Measurements from ENCODE around the gene HAUS8.

HAUS8 gene

DNA sequence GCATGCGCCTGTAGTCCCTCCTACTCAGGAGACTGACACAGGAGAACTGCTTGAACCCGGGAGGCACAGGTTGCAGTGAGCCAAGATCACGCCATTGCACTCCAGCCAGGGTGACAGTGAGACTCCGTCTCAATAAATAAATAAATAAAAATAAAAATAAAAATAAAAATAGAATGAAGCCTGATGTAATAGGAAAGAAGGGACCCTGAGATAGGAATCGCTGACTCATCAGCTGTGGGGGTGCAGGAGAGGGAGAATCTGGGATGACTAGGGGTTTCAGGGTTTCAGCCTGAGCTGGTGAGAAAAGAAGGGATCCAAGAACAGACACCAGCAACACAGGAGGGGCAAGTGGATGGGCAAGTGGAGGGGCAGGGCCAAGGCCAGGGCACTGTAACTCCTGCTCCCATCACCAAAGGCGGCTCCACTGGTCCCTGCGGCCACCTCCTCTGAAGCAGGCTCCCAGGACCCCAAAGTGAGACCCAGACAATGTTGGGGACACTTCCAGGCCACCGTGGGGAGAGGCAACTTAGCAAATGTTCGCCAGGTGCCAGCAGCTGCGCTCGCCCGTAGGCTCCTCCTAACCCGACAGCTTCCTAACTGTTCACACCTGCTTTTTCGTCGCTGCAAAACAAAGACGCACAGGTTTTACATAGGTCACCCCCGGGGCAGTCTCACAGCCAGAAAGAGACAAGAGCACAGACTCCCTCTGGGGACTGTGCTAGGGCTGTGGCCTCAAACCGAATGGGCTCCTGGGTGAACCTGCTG, 1.2 kb downstream of the HAUS8 start:
- no peak for DNase-seq

DNA sequence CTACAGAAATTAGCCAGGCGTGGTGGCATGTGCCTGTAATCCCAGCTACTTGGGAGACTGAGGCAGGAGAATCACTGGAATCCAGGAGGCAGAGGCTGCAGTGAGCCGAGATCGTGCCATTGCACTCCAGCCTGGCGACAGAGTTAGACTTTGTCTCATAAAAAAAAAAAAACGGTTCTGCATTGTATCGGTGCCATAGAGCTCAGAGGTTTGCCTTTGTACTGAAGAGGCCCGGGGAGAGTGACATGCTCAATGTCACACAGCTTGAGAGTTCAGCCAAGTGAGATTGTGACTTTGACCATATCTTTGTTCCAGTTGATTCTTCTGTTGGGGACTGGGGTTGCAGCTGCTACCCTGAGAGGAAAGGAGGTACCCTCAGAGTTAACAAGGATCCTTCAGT, 4.3 kb downstream of the HAUS8 start:
- no peak for DNase-seq

DNA sequence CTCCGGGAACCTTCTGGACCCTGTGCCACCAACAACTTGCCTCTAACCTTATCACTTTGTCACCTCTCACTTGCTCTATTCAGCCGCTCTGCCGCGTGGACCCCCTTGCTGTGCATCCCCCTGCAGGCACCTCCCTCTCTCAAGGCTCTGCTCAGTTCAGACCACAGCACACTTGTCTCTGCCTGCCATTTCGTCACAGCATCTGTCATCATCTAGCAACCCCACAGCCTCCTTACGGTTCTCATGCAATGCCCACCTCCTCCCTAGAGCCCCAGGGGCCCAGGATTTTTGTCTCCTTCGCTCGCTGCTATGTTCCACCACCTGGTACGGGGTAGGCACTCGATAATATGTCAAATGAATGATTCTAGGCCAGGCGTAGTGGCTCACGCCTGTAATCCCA, 4.8 kb downstream of the HAUS8 start:
- DNase-seq, result no peak

DNA sequence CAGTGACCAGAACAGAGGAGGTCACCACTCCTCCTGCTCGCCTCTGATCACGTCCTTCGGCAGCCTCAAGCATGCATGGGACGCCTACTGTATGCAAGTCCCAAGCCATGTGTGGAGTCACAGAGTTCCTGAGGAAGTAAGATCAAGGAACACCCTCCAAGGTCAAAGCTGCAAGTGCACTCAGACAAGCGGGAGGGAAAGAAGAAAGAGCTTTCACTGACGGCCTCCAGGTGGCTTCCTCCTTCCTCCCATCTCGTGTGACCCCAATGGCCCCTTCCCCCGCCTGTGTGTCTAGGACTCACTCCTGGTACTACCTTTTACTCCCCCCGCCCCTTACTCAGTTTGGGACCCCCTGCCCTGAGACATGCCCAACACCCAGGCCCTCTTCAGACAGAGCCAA, 6.1 kb downstream of the HAUS8 start:
- DNase-seq, result no peak

DNA sequence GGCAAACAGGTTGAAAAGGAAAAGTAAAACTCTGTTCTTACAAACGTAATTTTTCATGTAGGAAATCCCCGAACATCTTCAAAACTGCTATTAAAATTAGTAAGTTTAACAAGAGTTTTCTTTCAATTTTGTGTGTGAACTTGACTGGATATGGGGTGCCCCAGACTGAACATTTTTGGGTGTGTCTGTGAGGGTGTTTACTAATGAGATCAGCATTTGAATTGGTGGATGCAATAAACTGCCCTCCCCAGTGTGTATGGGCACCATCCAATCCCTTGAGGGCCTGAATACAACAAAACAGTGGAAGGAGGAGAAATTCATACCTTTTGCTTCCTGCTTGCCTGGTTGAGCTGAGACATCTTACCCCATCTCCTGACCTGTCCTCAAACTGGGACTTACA, 11.8 kb downstream of the HAUS8 start:
- no peak for DNase-seq

DNA sequence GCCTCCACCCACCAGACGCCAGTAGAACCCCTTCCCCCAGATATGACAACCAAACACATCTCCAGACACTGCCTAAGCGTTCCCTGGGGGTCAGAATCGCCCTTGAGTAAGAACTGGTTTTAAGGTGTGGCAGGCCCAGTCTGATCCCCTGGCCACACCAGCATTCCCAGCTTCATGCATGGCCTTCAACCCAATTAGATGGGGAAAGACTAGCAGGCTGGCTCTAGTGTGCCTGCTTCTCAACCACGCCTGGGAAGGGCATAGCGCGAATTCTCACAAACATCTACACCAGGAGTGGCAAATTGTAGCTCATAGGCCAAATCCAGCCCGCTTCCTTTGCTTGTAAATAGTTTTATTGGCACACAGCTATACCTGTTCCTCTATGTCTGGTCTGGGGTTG, 13.6 kb downstream of the HAUS8 start:
- DNase-seq, result no peak

DNA sequence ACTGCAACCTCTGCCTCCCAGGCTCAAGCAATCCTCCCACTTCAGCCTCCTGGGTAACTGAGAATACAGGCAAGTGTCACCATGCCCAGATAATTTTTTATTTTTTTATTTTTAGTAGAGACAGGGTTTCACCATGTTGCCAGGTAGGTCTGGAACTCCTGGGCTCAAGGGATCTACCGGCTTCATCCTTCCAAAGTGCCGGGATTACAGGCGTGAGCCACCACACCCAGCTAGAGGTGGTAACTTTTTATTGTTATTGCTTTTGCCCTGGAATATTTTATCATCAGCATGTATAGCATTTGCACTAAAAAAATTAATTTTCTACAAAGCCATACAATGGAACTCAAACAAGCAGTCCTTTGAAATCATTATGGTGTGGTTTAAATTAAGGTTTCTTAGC, 14.0 kb downstream of the HAUS8 start:
- no peak for DNase-seq

DNA sequence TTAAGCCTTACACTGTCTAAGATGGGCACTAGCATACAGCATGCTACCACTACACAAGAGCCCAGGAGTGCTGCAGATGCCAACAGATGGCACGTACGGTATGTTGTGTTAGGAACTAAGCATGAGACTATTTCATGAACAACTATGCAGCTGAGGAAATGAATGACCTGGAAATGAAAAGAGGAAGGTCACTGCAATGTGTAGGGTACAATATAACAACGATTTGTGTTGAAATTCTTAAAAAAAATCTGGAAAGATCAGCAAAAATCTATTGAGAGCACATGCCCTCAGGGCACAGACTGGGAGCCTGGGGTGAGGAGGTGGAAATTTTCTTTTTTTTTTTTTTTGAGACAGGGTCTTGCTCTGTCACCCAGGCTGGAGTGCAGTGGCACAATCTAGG, 14.4 kb downstream of the HAUS8 start:
- DNase-seq, result no peak

DNA sequence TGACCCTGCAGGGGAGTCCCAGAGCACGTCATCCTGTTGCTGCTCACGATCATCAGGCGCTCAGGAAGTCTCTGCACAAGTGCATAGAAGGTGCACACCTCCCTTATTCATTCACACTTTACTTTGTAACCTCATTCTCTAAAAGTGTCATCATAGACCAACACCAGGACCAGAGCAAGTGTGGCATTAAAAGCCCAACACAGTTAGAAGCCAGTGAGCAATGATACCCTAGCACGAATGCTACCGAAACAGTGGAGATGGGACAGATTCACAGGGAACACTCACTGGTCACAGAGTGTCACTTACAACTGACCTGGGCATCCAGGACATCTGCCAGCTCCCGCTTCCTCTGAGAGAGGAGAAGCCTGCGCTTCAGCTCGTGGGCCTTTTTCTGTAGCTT, 17.0 kb downstream of the HAUS8 start:
- DNase-seq, result no peak

DNA sequence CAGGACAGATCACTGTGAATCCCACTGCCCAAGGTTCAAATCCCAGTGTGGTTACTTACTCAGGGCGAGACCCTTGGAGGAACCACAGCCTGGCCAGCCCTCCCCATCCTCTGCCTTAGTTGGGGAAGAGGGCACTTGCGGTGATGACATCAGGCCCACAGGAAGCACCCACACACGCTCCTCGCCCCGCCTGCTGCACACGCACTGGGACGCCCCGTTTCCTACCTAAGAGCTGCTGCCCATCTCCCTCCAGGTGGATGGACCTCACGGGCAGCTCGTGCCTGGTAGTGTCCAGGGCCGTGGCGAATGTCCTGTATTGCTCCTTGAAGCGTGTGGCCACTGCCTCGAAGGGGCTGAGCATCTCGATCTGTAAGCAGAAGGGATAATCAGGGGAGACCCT, 19.6 kb downstream of the HAUS8 start:
- DNase-seq, result no peak

DNA sequence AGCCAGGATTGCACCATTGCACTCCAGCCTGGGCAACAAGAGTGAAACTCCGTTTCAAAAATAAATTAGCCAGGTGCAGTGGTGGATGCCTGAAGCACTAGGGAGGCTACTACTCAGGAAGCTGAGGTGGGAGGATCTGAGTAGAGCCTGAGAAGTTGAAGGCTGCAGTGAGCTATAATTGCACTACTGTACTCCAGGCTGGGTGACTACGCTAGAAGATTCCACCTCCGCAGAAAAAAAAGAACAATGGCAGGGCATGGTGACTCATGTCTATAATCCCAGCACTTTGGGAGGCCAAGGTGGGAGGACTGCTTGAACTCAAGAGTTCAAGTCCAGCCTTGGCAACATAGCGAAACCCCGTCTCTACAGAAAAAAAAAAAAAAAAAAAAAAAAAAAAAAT, 20.5 kb downstream of the HAUS8 start:
- DNase-seq, result no peak

DNA sequence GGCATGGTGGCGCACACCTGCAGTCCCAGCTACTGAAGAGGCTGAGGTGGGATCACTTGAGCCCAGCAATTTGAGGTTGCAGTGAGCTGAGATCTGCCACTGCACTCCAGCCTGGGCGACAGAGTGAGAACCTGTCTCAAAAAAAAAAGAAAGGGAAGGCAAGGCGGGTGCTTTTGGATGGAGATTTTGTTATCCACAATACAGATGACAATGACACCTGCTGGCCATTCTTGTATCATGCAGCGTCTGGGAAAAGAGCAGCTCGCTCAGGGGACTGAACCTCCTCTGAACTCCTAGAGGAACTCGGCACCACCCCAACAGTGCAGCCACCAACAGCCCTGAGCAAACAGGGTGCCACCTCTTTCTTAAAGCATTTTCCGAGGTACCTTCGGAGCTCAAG, 22.8 kb downstream of the HAUS8 start:
- no peak for DNase-seq

DNA sequence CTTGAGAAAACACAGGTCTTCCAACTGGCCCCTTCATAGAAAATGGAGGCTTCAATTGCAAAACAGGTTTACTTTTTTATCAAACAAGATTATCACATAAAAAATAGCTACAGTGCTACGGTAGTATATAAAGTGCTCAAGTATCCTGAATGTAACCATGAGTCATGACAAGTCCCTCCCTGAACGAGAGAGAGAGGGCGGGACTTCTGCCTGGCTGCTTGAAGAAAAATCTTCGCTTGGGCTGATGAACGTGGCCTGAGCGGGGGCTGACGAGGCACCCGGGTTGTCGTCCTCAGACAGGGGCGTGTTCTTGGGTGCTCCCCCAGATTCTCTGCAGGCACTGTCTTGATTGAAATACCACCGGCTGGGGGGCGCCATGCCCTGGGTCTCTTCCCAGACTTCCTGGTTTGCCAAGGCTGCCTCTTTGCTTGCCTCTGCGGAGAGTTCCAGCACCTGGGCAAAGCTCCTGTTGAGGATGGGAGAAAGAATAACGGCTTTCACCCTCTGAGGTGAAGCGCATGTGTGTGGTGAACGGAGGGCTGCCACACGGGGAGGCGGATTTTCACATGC, 25.5 kb downstream of the HAUS8 start:
- DNase-seq, result no peak

DNA sequence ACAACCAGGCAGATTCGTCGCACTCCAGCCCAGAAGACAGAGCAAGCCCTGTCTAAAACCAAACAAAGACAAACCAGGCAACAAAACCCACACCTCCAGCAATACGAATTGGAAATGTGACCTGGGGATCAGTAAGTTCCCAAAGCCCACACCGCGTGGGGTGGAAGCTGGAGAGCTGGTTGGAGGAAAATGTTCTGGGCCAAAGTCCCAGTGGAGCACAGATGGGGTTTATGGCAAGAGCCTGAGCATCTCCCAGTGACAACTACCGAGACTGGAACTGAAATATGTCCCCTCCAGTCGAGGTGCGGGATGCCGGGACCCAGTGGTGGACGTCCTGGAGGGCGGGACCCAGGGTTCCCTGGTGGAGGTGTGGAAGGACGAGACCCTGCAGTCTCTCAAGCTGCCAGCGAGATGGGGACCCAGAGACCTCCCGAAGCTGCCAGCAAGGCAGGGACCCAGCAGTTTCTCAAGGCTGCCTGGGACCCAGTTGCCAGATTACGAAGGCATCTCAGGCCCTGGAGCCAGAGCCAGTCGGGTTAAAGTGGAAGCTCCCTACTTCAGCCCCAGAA, 26.3 kb downstream of the HAUS8 start:
- no peak for DNase-seq

DNA sequence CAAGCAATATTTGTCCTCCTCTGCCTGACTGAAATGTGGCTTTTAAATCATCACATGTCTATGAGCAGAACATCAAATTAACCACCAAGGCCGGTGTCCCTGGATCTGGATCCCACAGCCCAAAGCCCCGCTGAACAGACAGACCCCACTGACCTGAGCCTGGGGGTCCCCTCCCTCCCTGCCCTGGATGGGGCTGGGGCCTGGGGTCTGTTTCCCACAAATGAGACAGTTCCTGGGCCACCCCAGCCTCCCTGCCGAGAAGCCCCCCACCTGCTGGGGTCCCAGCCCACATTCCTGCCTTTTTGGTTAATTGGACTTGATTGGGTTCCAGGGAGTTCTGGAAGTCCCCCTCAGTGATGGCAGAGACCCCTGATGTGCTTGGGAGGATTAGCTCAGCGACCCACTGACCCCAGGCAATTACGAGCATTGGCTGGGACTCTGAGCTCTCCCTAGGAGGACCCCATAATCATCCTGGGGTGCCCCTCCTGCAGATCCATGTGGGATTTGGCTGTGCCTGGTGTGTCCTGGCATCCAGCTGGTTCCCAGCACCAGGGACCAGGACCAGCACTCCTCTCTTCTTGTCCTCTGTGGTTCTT, 29.2 kb downstream of the HAUS8 start:
- no peak for DNase-seq

DNA sequence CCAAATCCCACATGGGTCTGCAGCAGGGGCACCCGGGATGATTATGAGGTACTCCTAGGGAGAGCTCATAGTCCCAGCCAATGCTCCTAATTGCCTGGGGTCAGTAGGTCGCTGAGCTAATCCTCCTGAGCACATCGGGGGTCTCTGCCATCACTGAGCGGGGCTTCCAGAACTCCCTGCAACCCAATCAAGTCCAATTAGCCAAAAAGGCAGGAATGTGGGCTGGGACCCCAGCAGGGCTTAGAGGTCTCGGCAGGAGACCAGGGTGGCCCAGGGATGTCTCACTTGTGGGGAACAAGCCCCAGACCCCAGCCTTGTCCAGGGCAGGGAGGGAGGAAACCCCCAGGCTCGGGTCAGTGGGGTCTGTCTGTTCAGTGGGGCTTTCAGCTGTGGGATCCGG, 31.5 kb downstream of the HAUS8 start:
- DNase-seq, result no peak

DNA sequence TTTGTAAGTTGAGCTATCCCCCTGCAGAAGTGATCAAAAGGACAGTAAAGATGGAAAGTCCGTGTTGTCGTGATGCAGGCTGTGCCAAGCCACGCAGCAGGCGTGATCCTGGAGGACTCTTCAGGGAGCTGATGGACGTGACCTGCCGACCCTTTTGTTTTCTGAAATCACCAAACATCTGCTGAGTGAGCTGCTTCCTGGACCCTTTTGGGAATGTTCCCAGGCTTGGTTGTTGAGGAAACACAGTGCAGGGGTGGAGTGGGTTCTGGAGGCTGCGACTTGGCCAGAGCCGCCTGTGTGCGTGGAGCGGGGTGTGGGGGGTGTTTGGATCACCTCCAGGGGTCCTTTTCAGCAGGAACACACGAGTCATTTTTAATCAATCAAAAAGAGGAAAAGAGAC, 33.3 kb downstream of the HAUS8 start:
- DNase-seq, result no peak

DNA sequence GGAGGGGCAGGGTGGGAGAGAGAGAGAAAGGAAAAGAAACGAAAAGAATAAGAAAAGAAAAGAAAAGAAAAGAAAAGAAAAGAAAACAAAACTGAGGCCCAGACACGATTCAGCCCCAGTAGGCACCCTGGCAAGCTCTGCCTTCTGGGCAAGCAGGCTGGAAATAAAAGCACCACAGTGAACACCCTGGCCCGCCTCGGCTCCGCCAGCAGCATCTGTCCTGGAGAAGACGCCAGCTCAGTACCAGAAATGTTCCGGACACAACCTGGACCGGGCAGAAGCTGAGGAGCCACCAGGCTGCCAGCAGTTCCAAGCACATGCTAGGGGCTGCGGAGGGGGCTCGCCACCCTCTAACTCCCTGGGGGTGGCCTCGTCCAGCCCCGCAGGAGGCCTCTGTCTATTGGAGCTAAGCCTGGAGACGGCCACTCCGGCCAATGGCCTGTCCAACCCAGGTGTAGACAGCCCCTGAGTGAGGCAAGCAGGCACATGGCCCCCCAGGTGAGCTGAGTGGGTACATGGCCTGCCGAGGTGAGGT, 37.2 kb downstream of the HAUS8 start:
- no peak for DNase-seq

DNA sequence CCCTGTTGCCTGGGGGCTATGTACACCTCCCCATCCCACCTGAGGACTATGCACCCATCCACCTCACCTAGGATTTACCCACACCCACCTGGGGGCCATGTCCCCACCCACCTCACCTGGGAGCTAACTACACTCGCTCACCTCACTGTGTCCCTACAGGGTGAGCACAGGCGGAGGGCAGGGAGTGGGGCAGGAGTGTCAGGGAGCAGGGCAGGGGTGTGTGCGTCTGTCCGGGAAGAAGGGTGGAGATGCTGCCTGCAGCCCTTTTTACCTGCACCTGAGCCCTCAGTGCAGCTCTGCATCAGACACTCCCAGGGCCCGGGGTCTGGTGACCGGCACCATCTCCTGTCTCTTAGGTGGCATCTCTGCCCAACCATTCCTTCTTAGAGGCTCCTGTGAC, 38.1 kb downstream of the HAUS8 start:
- no peak for DNase-seq

DNA sequence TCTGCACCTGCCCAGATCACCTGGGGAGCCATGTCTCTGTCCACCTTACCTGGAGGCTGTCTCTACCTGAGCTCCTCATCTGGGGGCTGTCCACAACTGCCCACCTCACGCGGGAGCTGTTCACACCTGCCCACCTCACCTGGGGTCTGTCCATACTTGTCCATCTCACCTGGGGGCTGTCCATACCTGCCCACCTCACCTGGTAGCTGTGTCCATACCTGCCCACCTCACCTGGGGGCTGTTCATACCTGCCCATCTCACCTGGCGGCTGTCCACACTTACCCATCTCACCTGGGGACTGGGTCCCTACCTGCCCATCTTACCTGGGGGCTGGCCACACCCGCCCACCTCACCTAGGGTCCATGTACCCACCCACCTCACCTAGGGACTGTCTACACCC, 38.6 kb downstream of the HAUS8 start:
- no peak for DNase-seq

DNA sequence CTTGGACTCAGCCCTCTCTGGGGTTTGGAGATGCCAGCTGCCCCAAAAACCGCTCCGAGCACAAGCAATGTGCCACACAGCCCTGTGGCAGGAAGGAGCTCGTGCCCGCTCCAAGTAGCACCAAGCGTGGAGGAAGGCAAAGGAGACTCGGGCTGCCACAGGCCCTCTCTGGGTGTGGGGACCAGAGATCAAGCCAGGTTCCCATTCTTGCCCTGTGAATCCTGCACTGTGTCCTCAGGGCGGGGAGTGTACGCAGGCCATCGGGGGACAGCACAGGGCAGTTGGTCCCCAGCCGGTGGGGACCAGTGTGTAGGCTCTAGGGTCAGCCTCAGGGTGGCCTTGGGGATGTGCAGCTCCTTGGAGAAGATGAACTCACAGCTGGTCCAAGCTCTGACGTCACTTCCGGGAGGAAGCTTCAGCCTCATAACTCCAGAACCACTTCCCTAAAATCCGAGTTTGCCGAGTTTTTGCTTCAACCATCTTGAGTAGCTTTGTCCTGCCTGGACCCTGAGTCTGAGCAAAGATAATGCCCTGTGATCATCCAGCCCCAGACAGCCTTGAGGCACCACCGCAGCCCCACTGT, 39.3 kb downstream of the HAUS8 start:
- no peak for DNase-seq

DNA sequence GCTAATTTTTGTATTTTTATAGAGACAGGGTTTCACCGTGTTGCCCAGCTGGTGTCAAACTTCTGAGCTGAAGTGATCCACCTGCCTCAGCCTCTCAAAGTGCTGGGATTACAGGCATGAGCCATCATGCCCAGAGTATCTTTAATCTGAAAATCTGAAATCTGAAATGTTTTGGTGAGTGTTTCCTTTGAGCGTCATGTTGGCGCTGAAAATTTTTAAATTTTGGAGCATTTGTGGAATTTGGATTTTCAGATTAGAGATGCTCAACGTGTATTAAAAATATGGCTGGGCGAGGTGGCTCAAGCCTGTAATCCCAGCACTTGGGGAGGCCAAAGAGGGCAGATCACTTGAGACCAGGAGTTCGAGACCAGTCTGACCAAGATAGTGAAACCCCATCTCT, 43.5 kb downstream of the HAUS8 start:
- no peak for DNase-seq

DNA sequence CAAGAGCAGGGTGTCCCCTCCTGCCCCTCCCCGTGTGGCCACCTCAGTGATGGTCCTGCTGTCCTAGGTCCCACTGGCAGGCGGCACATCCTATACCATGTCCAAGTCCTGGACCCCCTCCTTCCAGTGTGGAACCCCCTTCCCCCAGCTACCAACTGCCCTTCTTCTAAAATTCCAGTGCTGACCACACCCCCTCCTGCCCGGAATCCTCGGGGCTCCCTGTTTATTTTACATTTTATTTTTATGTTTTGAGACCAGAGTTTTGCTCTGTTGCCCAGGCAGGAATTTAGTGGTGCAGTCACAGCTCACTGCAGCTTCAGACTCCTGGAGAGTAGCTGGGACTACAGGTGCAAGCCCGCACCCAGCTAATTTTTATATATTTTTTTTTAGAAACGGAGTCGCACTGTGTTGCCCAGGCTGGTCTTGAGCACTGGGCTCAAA, 47.7 kb downstream of the HAUS8 start:
- DNase-seq, result no peak

Data from activated CD4-positive, CD25-positive, alpha-beta regulatory T cell (primary cell).